Mucosa of rectum (tissue), 2 donors: ENCODE results near the gene SEL1L3.

Experiments
- H3K27ac ChIP-seq, 2 donors: one replicate each; pipeline ENCODE4 v1.7.0; 2013; ENCODE audit warnings: inconsistent platforms in 2 of 2, low read depth in 2 of 2, low read length in 2 of 2
- H3K27me3 ChIP-seq, 2 donors: one replicate each; pipeline ENCODE4 v1.7.0; 2013; ENCODE audit warnings: low read length in 2 of 2; ENCODE audit not compliant: control insufficient read depth in 2 of 2, insufficient read depth in 2 of 2
- H3K36me3 ChIP-seq, 2 donors: one replicate each; pipeline ENCODE4 v1.7.0; 2013; ENCODE audit warnings: low read length in 2 of 2; ENCODE audit not compliant: control insufficient read depth in 2 of 2, insufficient read depth in 2 of 2
- H3K4me1 ChIP-seq, 2 donors: one replicate each; pipeline ENCODE4 v1.7.0; 2013; ENCODE audit warnings: low read length in 2 of 2, mild to moderate bottlenecking in 1 of 2; ENCODE audit not compliant: control insufficient read depth in 2 of 2, insufficient read depth in 2 of 2
- H3K4me3 ChIP-seq, 2 donors: one replicate each; pipeline ENCODE4 v1.7.0; 2013; ENCODE audit warnings: low read length in 2 of 2
- H3K9ac ChIP-seq, 2 donors: one replicate each; pipeline ENCODE4 v1.7.0; 2013; ENCODE audit warnings: low read length in 2 of 2, low read depth in 1 of 2, mild to moderate bottlenecking in 1 of 2
- H3K9me3 ChIP-seq, 2 donors: one replicate each; pipeline ENCODE4 v1.7.0; 2013; ENCODE audit warnings: low read length in 2 of 2; ENCODE audit not compliant: control insufficient read depth in 2 of 2
- donor health status: healthy.
- donor health status: Normal muscosa, but diverticular disease.

The SEL1L3 gene

DNA sequence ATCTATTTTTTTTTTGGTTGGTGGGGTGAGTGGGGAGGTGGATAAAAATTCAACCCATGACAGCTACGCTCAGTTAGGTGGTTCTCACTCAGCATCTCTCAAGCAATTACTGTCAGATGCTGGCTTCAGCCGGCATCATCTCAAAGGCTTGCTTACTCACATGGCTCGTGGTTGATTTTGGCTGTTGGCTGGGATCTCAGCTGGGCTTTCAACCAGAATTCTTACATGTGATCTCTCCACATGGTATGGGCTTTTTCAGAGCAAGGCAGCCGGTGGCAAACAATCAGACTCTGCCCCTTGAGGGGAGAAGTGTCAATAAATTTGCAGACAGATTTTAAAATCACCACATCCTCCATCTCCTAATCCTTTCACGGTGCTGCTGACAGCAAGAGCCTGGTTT is 159.9 kb downstream of the SEL1L3 start:
- no peaks in the 10 kb centered on the region for H3K36me3 ChIP-seq

DNA sequence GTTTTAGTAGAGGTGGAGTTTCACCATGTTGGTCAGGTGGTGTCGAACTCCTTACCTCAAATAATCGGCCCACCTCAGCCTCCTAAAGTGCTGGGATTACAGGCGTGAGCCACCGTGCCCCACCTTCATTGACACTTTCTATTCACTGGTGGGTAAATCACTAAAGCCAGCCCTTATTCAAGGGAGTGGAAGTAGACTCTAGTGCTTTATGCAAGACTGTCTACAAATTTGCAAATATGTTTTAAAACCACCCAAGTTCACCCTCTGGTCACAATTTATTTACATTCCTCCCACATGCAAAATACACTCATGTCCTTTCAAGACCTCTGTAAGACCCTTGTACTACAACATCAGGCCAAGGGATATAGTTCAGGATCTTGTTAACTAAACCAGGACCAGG is 162.1 kb downstream of the SEL1L3 start:
- H3K9me3 ChIP-seq, result no peaks in the 10 kb centered on the region
- H3K4me1 ChIP-seq, result peaks cover 0 to 5% of the 10 kb centered on the region in 2 donors
- H3K36me3 ChIP-seq, result no peaks in the 10 kb centered on the region
- no peaks in the 10 kb centered on the region for H3K27me3 ChIP-seq
- no peak overlapping the region for H3K4me3 ChIP-seq
- H3K9ac ChIP-seq, result no peak overlapping the region
- H3K27ac ChIP-seq, result no peak overlapping the region

More for the DNA sequence above, 159.9 kb downstream of the SEL1L3 start:
- Histone ChIP-seq H3K27me3 (no peaks in the 10 kb centered on the region), H3K27ac (no peak overlapping the region), H3K9ac (no peak overlapping the region), H3K4me1 (peaks cover 0 to 5% of the 10 kb centered on the region in 2 donors), H3K9me3 (no peaks in the 10 kb centered on the region), H3K4me3 (no peak overlapping the region)

DNA sequence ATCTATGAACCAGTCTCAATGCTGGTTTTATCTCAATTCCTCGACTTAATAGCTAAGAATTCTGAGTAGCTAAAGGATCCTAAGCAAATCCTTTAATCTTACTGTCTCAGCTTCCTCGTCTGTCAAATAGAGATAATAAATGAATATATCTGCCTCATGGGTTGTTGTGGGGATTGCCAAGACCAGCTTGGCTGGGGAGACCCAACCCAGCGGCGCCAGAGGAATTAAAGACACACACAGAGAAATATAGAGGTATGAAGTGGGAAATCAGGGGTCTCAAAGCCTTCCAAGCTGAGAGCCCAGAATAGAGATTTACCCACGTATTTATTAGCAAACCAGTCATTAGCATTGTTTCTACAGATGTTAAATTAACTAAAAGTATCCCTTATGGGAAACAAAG is 165.3 kb downstream of the SEL1L3 start:
- no peak overlapping the region for H3K9ac ChIP-seq
- H3K27ac ChIP-seq, result no peak overlapping the region
- H3K9me3 ChIP-seq, result no peaks in the 10 kb centered on the region
- no peaks in the 10 kb centered on the region for H3K4me1 ChIP-seq
- no peak overlapping the region for H3K4me3 ChIP-seq
- no peaks in the 10 kb centered on the region for H3K27me3 ChIP-seq
- H3K36me3 ChIP-seq, result no peaks in the 10 kb centered on the region
